BJ (cell line): ENCODE data around the gene HMX2. TPM values are rescaled to one million over a fixed set of nuclear protein-coding genes. Genes with fewer than 3 reads are reported as not detected.

Experiments
- CTCF ChIA-PET: fragments of 350-600 bp; formaldehyde crosslinking; extraction: SDS; loops from one replicate; lab custom pipeline; 2021; ENCODE audit warnings: antibody characterized with exemption, inconsistent platforms; lab: Yijun Ruan, JAX
- POLR2A ChIA-PET: fragments of 300-600 bp; sonication (Branson Sonifier 250); formaldehyde crosslinking; extraction: SDS; loops from one replicate; lab custom pipeline; 2021; ENCODE audit warnings: antibody characterized with exemption; lab: Charles Lee
- DNase-seq: peaks from one replicate; pipeline ENCODE4 v3.0.0-alpha.2; 2011; ENCODE audit warnings: low read depth
- H3K27me3 ChIP-seq: 2 replicates; pipeline ENCODE4 v1.6.0; 2011; ENCODE audit warnings: low read length; ENCODE audit not compliant: control insufficient read depth, insufficient read depth
- H3K36me3 ChIP-seq: 2 replicates; pipeline ENCODE4 v1.5.1; 2011; ENCODE audit warnings: low read length; ENCODE audit not compliant: control insufficient read depth, insufficient read depth
- H3K4me3 ChIP-seq: 2 replicates; pipeline ENCODE4 v1.5.1; 2011; ENCODE audit warnings: low read depth, mild to moderate bottlenecking, control low read depth, low read length
- polyA plus RNA-seq: library from polyadenylated mRNA; depleted of rRNA; stranded (reverse); fragments of >200 nt; gene quantifications from 2 replicates; pipeline ENCODE4 v1.2.3, GENCODE V29; 2011
- TF ChIP-seq, protein P1 (sequence below): IDR thresholded peaks from 2 replicates; pipeline ENCODE4 v1.5.1; 2011; ENCODE audit warnings: low read depth, mild to moderate bottlenecking, control low read depth, inconsistent platforms, low read length, moderate library complexity; ENCODE audit not compliant: insufficient read depth

Gene HMX2
- polyA plus RNA-seq, 1 experiment, result not detected

- CTCF ChIA-PET, result no interaction called here
- POLR2A ChIA-PET, result no interaction called here
- Histone ChIP-seq H3K36me3 (no peaks in the 10 kb centered on the region), H3K4me3 (peak within 1 kb of the TSS; percentile 27; the same call in 1 of the 2 replicates), H3K27me3 (peaks cover 80% of the 10 kb centered on the region)
- TF ChIP-seq, protein P1, sequence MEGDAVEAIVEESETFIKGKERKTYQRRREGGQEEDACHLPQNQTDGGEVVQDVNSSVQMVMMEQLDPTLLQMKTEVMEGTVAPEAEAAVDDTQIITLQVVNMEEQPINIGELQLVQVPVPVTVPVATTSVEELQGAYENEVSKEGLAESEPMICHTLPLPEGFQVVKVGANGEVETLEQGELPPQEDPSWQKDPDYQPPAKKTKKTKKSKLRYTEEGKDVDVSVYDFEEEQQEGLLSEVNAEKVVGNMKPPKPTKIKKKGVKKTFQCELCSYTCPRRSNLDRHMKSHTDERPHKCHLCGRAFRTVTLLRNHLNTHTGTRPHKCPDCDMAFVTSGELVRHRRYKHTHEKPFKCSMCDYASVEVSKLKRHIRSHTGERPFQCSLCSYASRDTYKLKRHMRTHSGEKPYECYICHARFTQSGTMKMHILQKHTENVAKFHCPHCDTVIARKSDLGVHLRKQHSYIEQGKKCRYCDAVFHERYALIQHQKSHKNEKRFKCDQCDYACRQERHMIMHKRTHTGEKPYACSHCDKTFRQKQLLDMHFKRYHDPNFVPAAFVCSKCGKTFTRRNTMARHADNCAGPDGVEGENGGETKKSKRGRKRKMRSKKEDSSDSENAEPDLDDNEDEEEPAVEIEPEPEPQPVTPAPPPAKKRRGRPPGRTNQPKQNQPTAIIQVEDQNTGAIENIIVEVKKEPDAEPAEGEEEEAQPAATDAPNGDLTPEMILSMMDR, result no peak
- DNase-seq, result no peak
Observed at GRCh38 chr10:123135415-123136141, 12.4 kb upstream of the HMX2 start, which contains the start of gene HMX3. HMX3 (plus strand) TSS chr10:123135970; CDS start chr10:123136051, 81 bp downstream.

DNA sequence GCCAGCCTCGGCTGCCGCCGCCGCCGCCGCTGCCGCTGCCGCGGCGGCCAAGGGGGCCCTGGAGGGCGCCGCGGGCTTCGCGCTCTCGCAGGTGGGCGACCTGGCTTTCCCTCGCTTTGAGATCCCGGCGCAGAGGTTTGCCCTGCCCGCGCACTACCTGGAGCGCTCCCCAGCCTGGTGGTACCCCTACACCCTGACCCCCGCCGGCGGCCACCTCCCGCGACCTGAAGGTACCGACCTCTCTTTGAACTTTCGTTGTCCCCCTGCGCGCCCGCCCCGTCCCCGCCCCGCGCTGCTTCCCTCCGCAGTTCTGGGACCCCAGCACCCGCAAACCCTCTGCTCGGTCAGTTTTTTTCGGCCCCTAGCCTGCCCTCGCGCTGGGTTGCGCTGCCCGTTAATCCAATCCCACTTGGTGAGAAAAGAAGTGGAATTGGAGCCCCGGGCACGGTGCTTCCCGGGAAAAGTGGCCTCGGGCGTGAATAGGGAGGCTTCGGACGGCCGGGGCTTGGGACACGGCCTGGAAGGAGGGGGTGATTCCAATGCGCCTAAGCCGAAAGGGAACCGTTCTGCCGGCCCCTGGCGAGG is 11.6 kb upstream of the HMX2 start:
- H3K4me3 ChIP-seq, result no peak overlapping the region
- no peak for DNase-seq
- H3K36me3 ChIP-seq, result no peaks in the 10 kb centered on the region
- TF ChIP-seq, protein P1, result no peak
- CTCF ChIA-PET, result interaction anchor here (0.7 kb wide), 1 partner anchor 77 kb away, joined by 3 read pairs; no protein-coding TSS in a partner anchor
- peaks cover 83% of the 10 kb centered on the region for H3K27me3 ChIP-seq
- POLR2A ChIA-PET, result no interaction called here

DNA sequence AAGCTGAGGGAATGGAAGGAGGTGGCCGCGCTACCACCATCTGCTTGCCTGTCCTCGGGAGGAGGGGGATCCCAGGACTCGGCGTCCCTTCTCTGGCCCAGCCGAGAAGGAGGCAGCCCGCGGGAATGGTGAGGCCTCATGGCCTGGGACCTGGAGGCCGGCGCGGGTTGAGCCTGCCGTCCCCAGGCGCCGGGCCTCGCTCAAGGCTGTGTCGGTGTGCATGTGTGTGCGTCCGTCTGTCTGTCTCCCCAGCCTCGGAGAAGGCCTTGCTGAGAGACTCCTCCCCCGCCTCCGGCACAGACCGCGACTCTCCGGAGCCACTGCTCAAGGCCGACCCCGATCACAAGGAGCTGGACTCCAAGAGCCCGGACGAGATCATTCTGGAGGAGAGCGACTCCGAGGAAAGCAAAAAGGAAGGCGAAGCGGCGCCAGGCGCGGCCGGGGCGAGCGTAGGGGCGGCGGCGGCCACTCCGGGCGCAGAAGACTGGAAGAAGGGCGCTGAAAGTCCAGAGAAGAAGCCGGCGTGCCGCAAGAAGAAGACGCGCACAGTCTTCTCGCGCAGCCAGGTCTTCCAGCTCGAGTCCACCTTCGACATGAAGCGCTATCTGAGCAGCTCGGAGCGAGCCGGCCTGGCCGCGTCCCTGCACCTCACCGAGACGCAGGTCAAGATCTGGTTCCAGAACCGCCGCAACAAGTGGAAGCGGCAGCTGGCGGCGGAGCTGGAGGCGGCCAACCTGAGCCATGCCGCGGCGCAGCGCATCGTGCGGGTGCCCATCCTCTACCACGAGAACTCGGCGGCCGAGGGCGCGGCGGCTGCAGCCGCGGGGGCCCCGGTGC is 10.9 kb upstream of the HMX2 start:
- Histone ChIP-seq H3K27me3 (peaks cover 84% of the 10 kb centered on the region), H3K4me3 (no peak overlapping the region), H3K36me3 (no peaks in the 10 kb centered on the region)
- DNase-seq, result no peak
- ChIA-PET POLR2A (no interaction called here), CTCF (interaction anchor here (0.7 kb wide), 1 partner anchor 77 kb away, joined by 3 read pairs; no protein-coding TSS in a partner anchor)
- TF ChIP-seq, protein P1, result no peak

- DNase-seq, result no peak
- CTCF ChIA-PET, result interaction anchor here (2.5 kb wide), 1 partner anchor 8 kb away, joined by 7 read pairs; no protein-coding TSS in a partner anchor
- peaks cover 80% of the 10 kb centered on the region for H3K27me3 ChIP-seq
- POLR2A ChIA-PET, result no interaction called here
- TF ChIP-seq, protein P1, result no peak
- no peaks in the 10 kb centered on the region for H3K36me3 ChIP-seq
- H3K4me3 ChIP-seq, result no peak overlapping the region
Observed at GRCh38 chr10:123139165-123139520, 8.8 kb upstream of the HMX2 start.
